ENCODE measurements around the gene SRGAP2B.
"Not testable (repeated sequence)": the region's sequence is repeated elsewhere in the genome, so short reads cannot be mapped to it uniquely, and the experiment has no call there.

The SRGAP2B gene

DNA sequence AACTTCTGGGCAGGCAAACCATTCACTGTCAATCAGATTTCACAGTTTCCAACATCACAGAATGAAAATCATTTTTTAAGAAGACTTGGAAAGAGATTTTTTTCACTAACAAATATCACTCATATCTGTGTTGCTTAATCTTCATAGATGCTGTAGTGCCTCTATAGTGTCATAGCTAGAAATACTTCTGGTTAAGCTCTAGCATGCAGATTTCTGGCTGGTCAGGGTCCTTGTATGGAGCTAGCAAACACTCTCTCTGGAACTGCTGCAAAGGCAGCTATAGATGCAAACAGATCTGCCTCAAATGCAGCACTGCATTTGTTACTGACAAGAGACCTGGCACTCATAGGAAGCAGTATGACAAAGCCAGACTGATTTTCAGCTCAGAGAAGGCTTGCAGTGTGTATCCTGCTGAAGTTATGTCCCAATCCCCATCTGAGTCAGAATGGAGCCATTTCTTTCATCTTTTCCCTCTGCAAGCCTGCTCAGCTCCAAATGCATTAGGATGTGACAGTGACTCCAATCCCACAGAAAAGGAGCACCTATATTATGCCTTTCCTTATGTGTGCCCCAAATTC is 99.2 kb downstream of the SRGAP2B start:
- DNase-seq, result not testable (repeated sequence)

- not testable (repeated sequence) for DNase-seq
These were observed 102.2 kb downstream of the SRGAP2B start for GRCh38 chr1:144992915-144993314.

DNA sequence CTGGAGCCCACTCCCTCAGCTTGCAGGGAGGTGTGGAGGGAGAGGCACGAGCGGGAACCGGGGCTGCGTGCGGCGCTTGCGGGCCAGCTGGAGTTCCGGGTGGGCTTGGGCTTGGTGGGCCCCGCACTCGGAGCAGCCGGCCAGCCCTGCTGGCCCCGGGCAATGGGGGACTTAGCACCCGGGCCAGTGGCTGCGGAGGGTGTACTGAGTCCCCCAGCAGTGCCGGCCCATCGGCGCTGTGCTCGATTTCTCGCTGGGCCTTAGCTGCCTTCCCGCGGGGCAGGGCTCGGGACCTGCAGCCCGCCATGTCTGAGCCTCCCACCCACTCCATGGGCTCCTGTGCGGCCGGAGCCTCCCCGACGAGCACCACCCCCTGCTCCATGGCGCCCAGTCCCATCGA is 104.5 kb downstream of the SRGAP2B start:
- DNase-seq, result not testable (repeated sequence)

- DNase-seq, result not testable (repeated sequence)
These were observed 108.0 kb downstream of the SRGAP2B start for GRCh38 chr1:144987131-144987530.

- DNase-seq, result not testable (repeated sequence)
These were observed 108.8 kb downstream of the SRGAP2B start for GRCh38 chr1:144986171-144986860.

- not testable (repeated sequence) for DNase-seq
These were observed 109.5 kb downstream of the SRGAP2B start for GRCh38 chr1:144985550-144986170.

DNA sequence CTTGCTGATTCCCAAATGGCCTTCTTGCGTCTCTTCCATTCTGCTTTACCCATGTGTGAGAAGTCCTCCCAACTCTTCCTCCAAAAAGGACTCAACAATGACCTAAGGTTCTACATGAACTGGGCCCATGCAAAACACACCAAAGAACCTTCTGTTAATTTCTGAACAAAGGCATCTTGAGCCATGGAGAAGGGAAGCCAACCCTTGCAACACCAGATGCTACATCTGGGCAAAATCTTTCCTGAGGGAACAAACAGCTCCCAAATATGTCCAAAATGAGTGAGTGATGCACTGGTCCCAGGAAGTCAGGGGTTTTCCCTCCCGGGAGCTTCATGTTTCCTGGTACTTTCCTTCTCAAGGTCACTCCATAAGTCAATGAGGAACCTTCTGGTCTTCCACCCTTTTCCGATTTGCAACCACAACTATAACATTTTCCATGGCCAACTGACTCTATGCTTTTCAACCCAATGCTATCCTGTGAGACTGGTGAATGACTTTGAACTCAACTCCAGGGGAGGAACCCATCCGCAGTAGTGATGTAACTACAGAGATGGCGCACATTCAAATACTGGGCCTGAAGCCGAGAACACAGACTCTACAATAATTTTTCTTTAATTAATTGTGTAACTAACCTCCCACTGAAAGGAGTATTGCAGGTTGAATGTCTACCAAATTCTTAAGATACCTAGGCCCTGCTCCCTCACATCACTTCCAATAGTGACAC is 112.2 kb downstream of the SRGAP2B start:
- not testable (repeated sequence) for DNase-seq

GRCh38 chr1:144981157-144981556 is 114.0 kb downstream of the SRGAP2B start:
- not testable (repeated sequence) for DNase-seq

DNA sequence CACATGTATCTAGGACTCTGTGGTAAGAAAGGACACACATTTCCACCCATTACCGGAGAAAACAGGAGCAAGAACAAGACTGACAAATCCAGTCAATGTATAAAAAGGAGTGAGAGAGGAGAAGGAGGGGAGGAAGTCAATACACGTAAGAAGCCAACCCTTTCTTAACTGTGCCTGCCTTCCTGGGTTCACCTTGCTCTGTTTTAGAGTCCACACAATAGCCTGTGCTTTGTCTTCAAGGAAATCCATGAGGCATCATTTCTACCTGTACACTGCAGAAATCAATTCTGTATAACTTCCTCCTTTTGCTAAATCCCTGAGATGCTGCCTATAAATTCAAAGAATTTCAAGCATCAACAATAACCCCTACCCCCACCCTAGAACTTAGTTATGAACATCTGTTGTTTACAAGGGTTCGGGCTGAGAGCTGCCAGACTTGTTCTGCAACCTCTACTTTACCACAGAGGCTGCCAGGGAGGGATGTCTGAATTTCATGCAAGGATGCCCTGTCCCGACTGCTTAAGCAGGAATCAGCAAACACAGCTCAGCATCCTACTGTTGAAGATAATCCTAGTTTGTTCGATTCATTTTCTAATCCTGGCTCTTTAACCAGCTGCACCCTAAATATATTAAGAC is 115.0 kb downstream of the SRGAP2B start:
- not testable (repeated sequence) for DNase-seq

DNA sequence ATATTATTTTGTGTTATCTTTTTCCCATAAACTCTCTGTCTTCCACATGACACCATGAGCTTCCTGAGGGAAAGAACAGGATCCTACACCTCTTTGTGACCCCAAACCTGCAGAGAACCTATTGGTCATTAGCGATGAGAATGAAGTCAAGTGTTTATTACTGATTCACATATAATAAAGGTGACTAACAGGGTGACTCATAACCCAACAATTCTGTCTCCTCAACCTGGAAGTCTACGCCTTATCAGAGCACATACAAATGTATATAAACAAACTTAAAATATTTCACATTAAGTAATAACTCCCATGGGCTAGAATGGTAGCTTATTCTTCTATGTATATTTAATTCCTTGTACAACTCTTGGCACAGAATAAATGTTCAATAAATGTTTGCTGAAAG is 117.3 kb downstream of the SRGAP2B start:
- DNase-seq, result not testable (repeated sequence)

DNA sequence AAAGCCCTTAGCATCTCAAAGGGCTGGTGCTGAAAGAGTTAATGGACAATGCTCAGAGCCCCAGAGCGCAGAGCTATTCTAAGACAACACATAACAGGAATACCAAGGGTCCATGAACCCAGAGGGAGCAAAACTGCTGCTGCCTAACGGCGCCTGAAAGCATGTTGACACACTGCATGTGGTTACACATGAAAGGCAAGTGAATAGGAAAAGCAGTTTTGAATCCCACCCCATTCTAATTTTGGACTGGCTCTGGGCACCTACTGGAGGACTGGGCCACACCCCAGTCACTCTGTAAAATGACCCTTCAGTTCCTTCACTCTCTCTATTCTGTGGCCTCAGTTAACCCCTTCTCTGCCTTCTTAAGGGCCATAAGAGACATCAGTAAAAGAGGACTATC is 123.2 kb downstream of the SRGAP2B start:
- not testable (repeated sequence) for DNase-seq

DNA sequence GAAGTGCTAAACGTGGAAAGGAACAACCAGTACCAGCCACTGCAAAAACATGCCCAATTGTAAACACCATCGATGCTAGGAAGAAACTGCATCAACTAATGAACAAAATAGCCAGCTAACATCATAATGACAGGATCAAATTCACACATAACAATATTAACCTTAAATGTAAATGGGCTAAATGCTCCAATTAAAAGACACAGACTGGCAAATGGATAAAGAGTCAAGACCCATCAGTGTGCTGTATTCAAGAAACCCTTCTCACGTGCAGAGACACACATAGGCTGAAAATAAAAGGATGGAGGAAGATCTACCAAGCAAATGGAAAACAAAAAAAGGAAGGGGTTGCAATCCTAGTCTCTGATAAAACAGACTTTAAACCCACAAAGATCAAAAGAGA is 128.6 kb downstream of the SRGAP2B start:
- DNase-seq, result not testable (repeated sequence)

GRCh38 chr1:144964765-144965164 is 130.4 kb downstream of the SRGAP2B start:
- not testable (repeated sequence) for DNase-seq

- DNase-seq, result not testable (repeated sequence)
These were observed 130.9 kb downstream of the SRGAP2B start for GRCh38 chr1:144964186-144964585.

DNA sequence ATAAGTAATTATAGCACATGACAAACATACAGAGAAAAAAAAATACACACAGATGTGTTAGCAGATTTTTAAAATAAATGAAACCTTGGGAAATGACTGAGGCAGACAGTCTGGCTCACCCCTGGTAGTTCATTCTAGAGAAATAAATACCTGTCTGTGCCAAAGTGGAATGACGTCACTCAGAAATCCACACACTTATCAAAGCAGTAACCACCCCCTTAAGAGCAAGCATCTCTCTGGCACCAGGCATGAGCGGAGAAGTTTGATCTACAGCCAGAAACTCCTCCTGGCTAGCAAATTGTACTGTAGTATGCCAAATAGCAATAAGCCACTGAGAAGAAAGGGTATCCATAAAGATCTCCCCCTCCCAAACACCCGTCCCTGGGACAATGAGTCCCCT is 131.6 kb downstream of the SRGAP2B start:
- not testable (repeated sequence) for DNase-seq

- not testable (repeated sequence) for DNase-seq
These were observed 133.2 kb downstream of the SRGAP2B start for GRCh38 chr1:144961604-144962583.

- DNase-seq, result not testable (repeated sequence)
These were observed 134.1 kb downstream of the SRGAP2B start for GRCh38 chr1:144960929-144961488.

GRCh38 chr1:144948390-144948789 is 146.7 kb downstream of the SRGAP2B start:
- not testable (repeated sequence) for DNase-seq

GRCh38 chr1:144947495-144947894 is 147.6 kb downstream of the SRGAP2B start:
- not testable (repeated sequence) for DNase-seq

- DNase-seq, result not testable (repeated sequence)
These were observed 148.3 kb downstream of the SRGAP2B start for GRCh38 chr1:144946525-144947480.
